SK-N-SH treated with all-trans-retinoic acid at 6 μM for 48 hours (cell line): ENCODE measurements around the gene RAET1L.

Experiments used
- RARB ChIP-seq: fragments of 250-450 bp; sonication (Bioruptor Pico); IDR thresholded peaks from 2 replicates; pipeline ENCODE4 v1.8.0; 2021; ENCODE audit warnings: mild to moderate bottlenecking, moderate library complexity
- SNAI2 ChIP-seq: fragments of 250-450 bp; sonication (Bioruptor Pico); IDR thresholded peaks from 2 replicates; pipeline ENCODE4 v1.5.0; 2020; ENCODE audit warnings: mild to moderate bottlenecking, moderate library complexity
- ZFP3 ChIP-seq: fragments of 250-450 bp; sonication (Bioruptor Pico); IDR thresholded peaks from 2 replicates; pipeline ENCODE4 v1.5.0; 2020; ENCODE audit warnings: mild to moderate bottlenecking, moderate library complexity
- TF ChIP-seq, protein P1 (sequence below): fragments of 250-450 bp; sonication (Bioruptor Pico); IDR thresholded peaks from 2 replicates; pipeline ENCODE4 v1.8.0; 2020; ENCODE audit warnings: mild to moderate bottlenecking, moderate library complexity, borderline replicate concordance
- TF ChIP-seq, protein P2 (sequence below): fragments of 250-450 bp; sonication (Bioruptor Pico); IDR thresholded peaks from 2 replicates; pipeline ENCODE4 v1.5.0; 2020; ENCODE audit warnings: mild to moderate bottlenecking, moderate library complexity

DNA sequence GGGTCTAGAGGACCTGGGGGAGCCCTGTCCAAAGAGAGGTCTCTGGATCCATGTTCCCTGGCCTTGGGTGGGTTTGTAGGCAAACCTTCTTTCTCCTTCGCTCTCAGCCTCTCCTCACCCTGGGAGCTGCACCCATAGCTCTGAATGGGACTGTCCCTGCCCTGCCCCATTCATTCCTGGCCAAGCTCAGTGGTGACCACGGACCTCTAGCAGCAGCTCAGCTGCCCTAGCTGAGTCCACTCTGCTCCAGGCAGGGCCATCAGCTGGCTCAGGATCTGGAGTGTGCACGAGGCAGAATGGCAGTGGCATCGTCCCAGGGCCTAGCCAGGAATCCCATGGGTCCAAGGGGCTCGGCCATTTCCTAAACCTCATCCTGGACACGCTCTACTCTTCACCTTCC is 38.3 kb upstream of the RAET1L start:
- TF ChIP-seq ZFP3 (CRISPR knock-in tag) (no peak), SNAI2 (CRISPR knock-in tag) (no peak), RARB (CRISPR knock-in tag) (no peak)
- TF ChIP-seq, protein P1, sequence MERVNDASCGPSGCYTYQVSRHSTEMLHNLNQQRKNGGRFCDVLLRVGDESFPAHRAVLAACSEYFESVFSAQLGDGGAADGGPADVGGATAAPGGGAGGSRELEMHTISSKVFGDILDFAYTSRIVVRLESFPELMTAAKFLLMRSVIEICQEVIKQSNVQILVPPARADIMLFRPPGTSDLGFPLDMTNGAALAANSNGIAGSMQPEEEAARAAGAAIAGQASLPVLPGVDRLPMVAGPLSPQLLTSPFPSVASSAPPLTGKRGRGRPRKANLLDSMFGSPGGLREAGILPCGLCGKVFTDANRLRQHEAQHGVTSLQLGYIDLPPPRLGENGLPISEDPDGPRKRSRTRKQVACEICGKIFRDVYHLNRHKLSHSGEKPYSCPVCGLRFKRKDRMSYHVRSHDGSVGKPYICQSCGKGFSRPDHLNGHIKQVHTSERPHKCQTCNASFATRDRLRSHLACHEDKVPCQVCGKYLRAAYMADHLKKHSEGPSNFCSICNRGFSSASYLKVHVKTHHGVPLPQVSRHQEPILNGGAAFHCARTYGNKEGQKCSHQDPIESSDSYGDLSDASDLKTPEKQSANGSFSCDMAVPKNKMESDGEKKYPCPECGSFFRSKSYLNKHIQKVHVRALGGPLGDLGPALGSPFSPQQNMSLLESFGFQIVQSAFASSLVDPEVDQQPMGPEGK (CRISPR knock-in tag): no peak
- TF ChIP-seq, protein P2, sequence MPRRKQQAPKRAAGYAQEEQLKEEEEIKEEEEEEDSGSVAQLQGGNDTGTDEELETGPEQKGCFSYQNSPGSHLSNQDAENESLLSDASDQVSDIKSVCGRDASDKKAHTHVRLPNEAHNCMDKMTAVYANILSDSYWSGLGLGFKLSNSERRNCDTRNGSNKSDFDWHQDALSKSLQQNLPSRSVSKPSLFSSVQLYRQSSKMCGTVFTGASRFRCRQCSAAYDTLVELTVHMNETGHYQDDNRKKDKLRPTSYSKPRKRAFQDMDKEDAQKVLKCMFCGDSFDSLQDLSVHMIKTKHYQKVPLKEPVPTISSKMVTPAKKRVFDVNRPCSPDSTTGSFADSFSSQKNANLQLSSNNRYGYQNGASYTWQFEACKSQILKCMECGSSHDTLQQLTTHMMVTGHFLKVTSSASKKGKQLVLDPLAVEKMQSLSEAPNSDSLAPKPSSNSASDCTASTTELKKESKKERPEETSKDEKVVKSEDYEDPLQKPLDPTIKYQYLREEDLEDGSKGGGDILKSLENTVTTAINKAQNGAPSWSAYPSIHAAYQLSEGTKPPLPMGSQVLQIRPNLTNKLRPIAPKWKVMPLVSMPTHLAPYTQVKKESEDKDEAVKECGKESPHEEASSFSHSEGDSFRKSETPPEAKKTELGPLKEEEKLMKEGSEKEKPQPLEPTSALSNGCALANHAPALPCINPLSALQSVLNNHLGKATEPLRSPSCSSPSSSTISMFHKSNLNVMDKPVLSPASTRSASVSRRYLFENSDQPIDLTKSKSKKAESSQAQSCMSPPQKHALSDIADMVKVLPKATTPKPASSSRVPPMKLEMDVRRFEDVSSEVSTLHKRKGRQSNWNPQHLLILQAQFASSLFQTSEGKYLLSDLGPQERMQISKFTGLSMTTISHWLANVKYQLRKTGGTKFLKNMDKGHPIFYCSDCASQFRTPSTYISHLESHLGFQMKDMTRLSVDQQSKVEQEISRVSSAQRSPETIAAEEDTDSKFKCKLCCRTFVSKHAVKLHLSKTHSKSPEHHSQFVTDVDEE (CRISPR knock-in tag): no peak
